ENCODE measurements around the gene CEP41.
A peak's percentile ranks its signal among the peaks of the same experiment; 100 is the strongest.
"Not testable (repeated sequence)": the region's sequence is repeated elsewhere in the genome, so short reads cannot be mapped to it uniquely, and the experiment has no call there.

The CEP41 gene

GRCh38 chr7:130458257-130458656, 17.4 kb upstream of the CEP41 start:
- DNase-seq = no peak

- DNase-seq = no peak
Measured at GRCh38 chr7:130454959-130455358, 14.1 kb upstream of the CEP41 start.

GRCh38 chr7:130452951-130453350, 12.1 kb upstream of the CEP41 start:
- no peak for DNase-seq

- not testable (repeated sequence) for DNase-seq
Measured at GRCh38 chr7:130451344-130451743, 10.5 kb upstream of the CEP41 start.

GRCh38 chr7:130446259-130446658, 5.4 kb upstream of the CEP41 start:
- no peak for DNase-seq

- no peak for DNase-seq
Measured at GRCh38 chr7:130444751-130445407, 4.1 kb upstream of the CEP41 start.

GRCh38 chr7:130444234-130444633, 3.4 kb upstream of the CEP41 start:
- peak; percentile 40 for DNase-seq

GRCh38 chr7:130442601-130443000, 1.8 kb upstream of the CEP41 start:
- DNase-seq = no peak

- peak; percentile 31 for DNase-seq
Measured at GRCh38 chr7:130441408-130441869, 623 bp upstream of the CEP41 start.

- no peak for DNase-seq
Measured at GRCh38 chr7:130436253-130436652, 4.6 kb downstream of the CEP41 start.

GRCh38 chr7:130435311-130435854, 5.4 kb downstream of the CEP41 start:
- no peak for DNase-seq

- no peak for DNase-seq
Measured at GRCh38 chr7:130433301-130433700, 7.5 kb downstream of the CEP41 start.

GRCh38 chr7:130432886-130433285, 7.9 kb downstream of the CEP41 start:
- no peak for DNase-seq

- DNase-seq = peak; percentile 93
Measured at GRCh38 chr7:130430841-130431666, 9.8 kb downstream of the CEP41 start.

GRCh38 chr7:130430115-130430514, 10.7 kb downstream of the CEP41 start:
- no peak for DNase-seq

GRCh38 chr7:130429019-130429418, 11.8 kb downstream of the CEP41 start:
- no peak for DNase-seq

GRCh38 chr7:130426564-130426963, 14.3 kb downstream of the CEP41 start:
- DNase-seq = no peak

GRCh38 chr7:130425796-130426195, 15.0 kb downstream of the CEP41 start:
- no peak for DNase-seq

- DNase-seq = no peak
Measured at GRCh38 chr7:130423501-130424037, 17.2 kb downstream of the CEP41 start.

- peak; percentile 38 for DNase-seq
Measured at GRCh38 chr7:130421684-130422083, 19.1 kb downstream of the CEP41 start.

GRCh38 chr7:130420943-130421578, 19.8 kb downstream of the CEP41 start:
- DNase-seq = no peak

GRCh38 chr7:130419658-130420057, 21.2 kb downstream of the CEP41 start:
- no peak for DNase-seq

- DNase-seq = no peak
Measured at GRCh38 chr7:130418306-130418705, 22.5 kb downstream of the CEP41 start.

All from fibroblast of skin of right biceps (primary cell).